OCI-LY1 (cell line): ENCODE measurements around the gene SLCO4A1.

ENCODE experiments used
- H2AFZ ChIP-seq: fragments of 200-600 bp; sonication (generic), shearing (Covaris generic); 2 replicates; pipeline ENCODE4 v1.6.0; 2014; ENCODE audit warnings: antibody characterized with exemption, mild to moderate bottlenecking, low read length
- H3F3A ChIP-seq: fragments of 200-600 bp; sonication (generic), shearing (Covaris generic); 2 replicates; pipeline ENCODE4 v1.6.0; 2014; ENCODE audit warnings: mild to moderate bottlenecking, antibody characterized with exemption, low read length, moderate library complexity; ENCODE audit not compliant: insufficient read depth
- H3K27ac ChIP-seq: fragments of 200-600 bp; sonication (generic); 2 replicates; pipeline ENCODE4 v1.5.1; 2014; ENCODE audit warnings: low read length, mixed run types, mild to moderate bottlenecking, low read depth; ENCODE audit not compliant: poor library complexity, severe bottlenecking
- H3K27me3 ChIP-seq: fragments of 200-600 bp; sonication (generic); 2 replicates; pipeline ENCODE4 v1.6.0; 2014; ENCODE audit warnings: antibody characterized with exemption, mild to moderate bottlenecking, low read length, moderate library complexity; ENCODE audit not compliant: insufficient read depth
- H3K36me3 ChIP-seq: fragments of 200-600 bp; sonication (generic); 2 replicates; pipeline ENCODE4 v1.6.1; 2014; ENCODE audit warnings: mild to moderate bottlenecking, antibody characterized with exemption, low read length, moderate library complexity, mixed read lengths; ENCODE audit not compliant: insufficient read depth
- H3K4me1 ChIP-seq: fragments of 200-600 bp; sonication (generic); 2 replicates; pipeline ENCODE4 v1.5.1; 2014; ENCODE audit warnings: mild to moderate bottlenecking, low read length, moderate library complexity; ENCODE audit not compliant: insufficient read depth, severe bottlenecking
- H3K4me2 ChIP-seq: fragments of 200-600 bp; sonication (generic), shearing (Covaris generic); 2 replicates; pipeline ENCODE4 v1.6.1; 2014; ENCODE audit warnings: low read length
- H3K4me3 ChIP-seq: fragments of 200-600 bp; sonication (generic); 2 replicates; pipeline ENCODE4 v1.5.1; 2014; ENCODE audit warnings: low read length, low read depth, mild to moderate bottlenecking, mixed read lengths; ENCODE audit not compliant: poor library complexity, severe bottlenecking
- H3K79me2 ChIP-seq: fragments of 200-600 bp; shearing (Covaris generic); 2 replicates; pipeline ENCODE4 v1.6.1; 2016; ENCODE audit warnings: mixed run types, low read length, mixed read lengths; ENCODE audit not compliant: insufficient read depth
- H3K9ac ChIP-seq: fragments of 200-600 bp; sonication (generic), shearing (Covaris generic); 2 replicates; pipeline ENCODE4 v1.6.1; 2014; ENCODE audit warnings: mild to moderate bottlenecking, low read length, mixed read lengths
- H3K9me2 ChIP-seq: fragments of 200-600 bp; sonication (generic), shearing (Covaris generic); 2 replicates; pipeline ENCODE4 v1.6.1; 2014; ENCODE audit warnings: low read depth, mild to moderate bottlenecking, low read length, mixed read lengths
- H3K9me3 ChIP-seq: fragments of 200-600 bp; shearing (Covaris generic); 2 replicates; pipeline ENCODE4 v1.6.1; 2014; ENCODE audit warnings: low read length, mixed read lengths
- H4K20me1 ChIP-seq: fragments of 200-600 bp; sonication (generic), shearing (Covaris generic); 2 replicates; pipeline ENCODE4 v1.6.0; 2016; ENCODE audit warnings: mild to moderate bottlenecking, low read length; ENCODE audit not compliant: insufficient read depth
- EZH2 ChIP-seq: fragments of 200-600 bp; sonication (generic), shearing (Covaris generic); IDR thresholded peaks from 2 replicates; pipeline ENCODE4 v1.8.0; 2017; ENCODE audit warnings: borderline replicate concordance, mixed run types, mild to moderate bottlenecking, antibody characterized with exemption, low read length, moderate library complexity, mixed read lengths
- TF ChIP-seq, protein P1 (sequence below): fragments of 200-600 bp; sonication (generic), shearing (Covaris generic); IDR thresholded peaks from 2 replicates; pipeline ENCODE4 v1.5.1; 2017; ENCODE audit warnings: mild to moderate bottlenecking, antibody characterized with exemption, low read length, moderate library complexity, mixed read lengths

SLCO4A1 gene

DNA sequence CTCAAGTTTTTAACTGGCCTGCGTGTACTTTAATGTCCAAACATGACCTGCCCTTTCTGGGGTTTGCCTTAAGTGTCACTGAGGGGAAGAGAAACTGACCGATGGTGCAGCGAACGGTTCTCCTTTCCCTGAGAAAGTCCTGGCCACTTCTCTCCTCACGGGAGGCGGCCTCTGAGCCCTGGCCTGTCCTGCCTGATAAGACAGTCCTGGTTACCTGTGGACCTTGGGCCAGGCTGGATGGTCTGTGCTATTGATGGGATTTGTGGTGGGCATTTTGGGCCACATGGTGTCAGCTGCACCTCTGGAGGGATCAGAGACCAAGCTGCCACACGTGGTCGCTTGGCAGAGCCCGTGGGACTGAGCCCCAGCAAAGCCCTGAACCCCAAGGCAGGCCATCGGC lies 54.7 kb downstream of the SLCO4A1 start:
- Histone ChIP-seq H3K9me3 (no peaks in the 10 kb centered on the region), H3K9ac (no peak overlapping the region), H3K79me2 (no peaks in the 10 kb centered on the region), H3K4me1 (no peaks in the 10 kb centered on the region), H4K20me1 (no peaks in the 10 kb centered on the region), H2AFZ (no peak overlapping the region), H3K9me2 (no peaks in the 10 kb centered on the region), H3F3A (no peaks in the 10 kb centered on the region), H3K36me3 (no peaks in the 10 kb centered on the region), H3K4me2 (no peak overlapping the region), H3K27ac (no peak overlapping the region), H3K4me3 (no peak overlapping the region), H3K27me3 (peaks cover 18% of the 10 kb centered on the region; the same call in 1 of the 2 replicates)
- TF ChIP-seq EZH2: no peak
- TF ChIP-seq, protein P1, sequence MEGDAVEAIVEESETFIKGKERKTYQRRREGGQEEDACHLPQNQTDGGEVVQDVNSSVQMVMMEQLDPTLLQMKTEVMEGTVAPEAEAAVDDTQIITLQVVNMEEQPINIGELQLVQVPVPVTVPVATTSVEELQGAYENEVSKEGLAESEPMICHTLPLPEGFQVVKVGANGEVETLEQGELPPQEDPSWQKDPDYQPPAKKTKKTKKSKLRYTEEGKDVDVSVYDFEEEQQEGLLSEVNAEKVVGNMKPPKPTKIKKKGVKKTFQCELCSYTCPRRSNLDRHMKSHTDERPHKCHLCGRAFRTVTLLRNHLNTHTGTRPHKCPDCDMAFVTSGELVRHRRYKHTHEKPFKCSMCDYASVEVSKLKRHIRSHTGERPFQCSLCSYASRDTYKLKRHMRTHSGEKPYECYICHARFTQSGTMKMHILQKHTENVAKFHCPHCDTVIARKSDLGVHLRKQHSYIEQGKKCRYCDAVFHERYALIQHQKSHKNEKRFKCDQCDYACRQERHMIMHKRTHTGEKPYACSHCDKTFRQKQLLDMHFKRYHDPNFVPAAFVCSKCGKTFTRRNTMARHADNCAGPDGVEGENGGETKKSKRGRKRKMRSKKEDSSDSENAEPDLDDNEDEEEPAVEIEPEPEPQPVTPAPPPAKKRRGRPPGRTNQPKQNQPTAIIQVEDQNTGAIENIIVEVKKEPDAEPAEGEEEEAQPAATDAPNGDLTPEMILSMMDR: no peak

DNA sequence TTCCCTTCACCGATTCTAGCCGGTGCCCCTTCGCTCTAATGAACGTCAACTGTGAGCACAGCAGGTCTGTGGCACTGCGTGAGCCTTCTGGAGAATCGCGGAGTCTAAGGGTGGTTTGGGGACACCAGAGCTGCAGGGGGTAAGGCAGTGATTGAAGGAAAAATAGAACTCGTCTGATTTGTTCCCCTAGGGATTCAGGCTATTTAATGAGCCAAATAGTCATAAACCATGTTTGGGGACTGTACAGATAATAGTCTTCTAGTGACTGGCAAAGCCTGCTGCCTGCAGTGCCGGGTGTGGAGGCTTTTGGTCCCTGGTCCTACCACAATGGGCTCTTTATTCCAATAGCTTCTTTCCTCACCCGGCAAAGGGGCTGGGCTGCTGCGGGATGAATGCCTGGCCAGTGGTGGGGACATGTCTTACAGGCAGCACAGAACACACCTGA lies 55.2 kb downstream of the SLCO4A1 start:
- Histone ChIP-seq H3F3A (no peaks in the 10 kb centered on the region), H4K20me1 (no peaks in the 10 kb centered on the region), H3K9ac (no peak overlapping the region), H3K27ac (no peak overlapping the region), H3K4me3 (no peak overlapping the region), H3K4me2 (no peak overlapping the region), H3K4me1 (no peaks in the 10 kb centered on the region), H3K79me2 (no peaks in the 10 kb centered on the region), H3K36me3 (no peaks in the 10 kb centered on the region), H3K9me3 (no peaks in the 10 kb centered on the region), H3K27me3 (peaks cover 18% of the 10 kb centered on the region; the same call in 1 of the 2 replicates), H3K9me2 (no peaks in the 10 kb centered on the region), H2AFZ (no peak overlapping the region)
- TF ChIP-seq EZH2: no peak
- TF ChIP-seq, protein P1: no peak

DNA sequence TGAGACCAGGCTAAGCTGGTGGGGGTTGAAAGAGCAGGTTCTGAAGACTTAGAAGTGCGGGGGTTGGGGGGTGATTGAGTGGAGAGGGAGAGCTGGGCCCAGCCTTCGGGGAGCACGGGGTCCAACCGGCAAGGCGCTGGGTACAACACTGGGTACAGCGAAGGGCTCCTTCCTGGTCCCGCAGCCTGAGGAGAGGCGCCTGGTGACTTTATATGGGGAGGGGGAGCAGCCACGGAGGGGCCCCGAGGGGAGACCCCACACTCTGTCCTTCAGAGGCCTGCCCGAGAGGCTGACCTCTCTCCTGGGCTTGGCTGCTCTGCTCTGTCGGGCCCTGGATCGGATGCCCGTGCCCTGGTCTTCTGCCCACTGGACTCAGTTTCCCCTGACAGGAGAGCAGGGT lies 55.9 kb downstream of the SLCO4A1 start:
- H3K9me3 ChIP-seq: no peaks in the 10 kb centered on the region
- no peaks in the 10 kb centered on the region for H3K4me1 ChIP-seq
- H2AFZ ChIP-seq: no peak overlapping the region
- no peak overlapping the region for H3K4me3 ChIP-seq
- no peaks in the 10 kb centered on the region for H4K20me1 ChIP-seq
- H3K4me2 ChIP-seq: no peak overlapping the region
- H3K79me2 ChIP-seq: no peaks in the 10 kb centered on the region
- H3K36me3 ChIP-seq: no peaks in the 10 kb centered on the region
- no peak overlapping the region for H3K27ac ChIP-seq
- no peak overlapping the region for H3K9ac ChIP-seq
- no peaks in the 10 kb centered on the region for H3F3A ChIP-seq
- peaks cover 18% of the 10 kb centered on the region; the same call in 1 of the 2 replicates for H3K27me3 ChIP-seq
- no peak for TF ChIP-seq EZH2
- TF ChIP-seq, protein P1: no peak
- no peaks in the 10 kb centered on the region for H3K9me2 ChIP-seq
